K562 (cell line): ENCODE results near the gene ABHD5. TPM values are rescaled to one million over a fixed set of nuclear protein-coding genes. Genes with fewer than 3 reads are reported as not detected.

Experiments
- ATF3 ChIP-seq, 2 experiments: fragments of 450-650 bp in 1 of 2; sonication (generic) in 1 of 2; formaldehyde crosslinking in 1 of 2; IDR thresholded peaks in 1 of 2; conservative IDR thresholded peaks in 1 of 2; 2 replicates each; pipeline versions ENCODE4 v1.6.1 to v1.8.1; 2016 to 2023; ENCODE audit warnings: mild to moderate bottlenecking in 2 of 2, moderate library complexity in 2 of 2, inconsistent platforms in 1 of 2, missing genetic modification reagents in 1 of 2
- BRD9 ChIP-seq: fragments of 450-650 bp; IDR thresholded peaks from 2 replicates; pipeline ENCODE4 v1.6.1; 2018; ENCODE audit warnings: low read depth; ENCODE audit not compliant: partially characterized antibody
- CEBPG ChIP-seq, 3 experiments: fragments of 200-800 bp in 1 of 3; sonication (Bioruptor generic) in 1 of 3; sonication (generic) in 1 of 3; formaldehyde crosslinking in 1 of 3; IDR thresholded peaks in 2 of 3; conservative IDR thresholded peaks in 1 of 3; 2 replicates each; pipeline versions ENCODE4 v1.6.1 to v1.8.0; 2016 to 2022; ENCODE audit warnings: missing compliant biosample characterization in 2 of 3, missing genetic modification characterization in 2 of 3, mild to moderate bottlenecking in 1 of 3, missing genetic modification reagents in 1 of 3
- FOSL1 ChIP-seq: fragments of 200-800 bp; sonication (Bioruptor generic); conservative IDR thresholded peaks from 2 replicates; pipeline ENCODE4 v1.6.1; 2016; ENCODE audit warnings: missing genetic modification characterization, missing compliant biosample characterization
- FOXJ2 ChIP-seq: fragments of 200-800 bp; sonication (Bioruptor generic); IDR thresholded peaks from 2 replicates; pipeline ENCODE4 v1.6.1; 2016; ENCODE audit warnings: missing genetic modification characterization, missing compliant biosample characterization
- HIVEP1 ChIP-seq: fragments of 250-450 bp; sonication (Bioruptor Pico); IDR thresholded peaks from 2 replicates; pipeline ENCODE4 v1.4.0; 2020; ENCODE audit warnings: mild to moderate bottlenecking
- HMG20A ChIP-seq: fragments of 450-650 bp; formaldehyde crosslinking; conservative IDR thresholded peaks from 2 replicates; pipeline ENCODE4 v1.4.0; 2020; ENCODE audit warnings: mild to moderate bottlenecking, mixed read lengths
- JUNB ChIP-seq: fragments of 450-650 bp; formaldehyde crosslinking; conservative IDR thresholded peaks from 2 replicates; pipeline ENCODE4 v1.4.0; 2020; ENCODE audit warnings: mild to moderate bottlenecking
- KAT2B ChIP-seq: IDR thresholded peaks from one replicate; pipeline ENCODE4 v1.6.1; 2012; ENCODE audit warnings: low read depth, mild to moderate bottlenecking, control low read depth, inconsistent platforms, low read length, moderate library complexity
- KDM5B ChIP-seq: fragments of 200-600 bp; sonication (generic); IDR thresholded peaks from 2 replicates; pipeline ENCODE4 v1.6.1; 2012; ENCODE audit warnings: low read depth, mild to moderate bottlenecking, moderate library complexity, low read length, control low read depth, inconsistent platforms; ENCODE audit not compliant: insufficient replicate concordance
- LEF1 ChIP-seq: fragments of 450-650 bp; IDR thresholded peaks from 2 replicates; pipeline ENCODE4 v1.6.1; 2016; ENCODE audit warnings: mild to moderate bottlenecking
- MECOM ChIP-seq: fragments of 250-450 bp; sonication (Bioruptor Pico); IDR thresholded peaks from 2 replicates; pipeline ENCODE4 v1.8.0; 2022; ENCODE audit warnings: inconsistent platforms
- NCOA2 ChIP-seq, 2 experiments: fragments of 450-650 bp; IDR thresholded peaks; 2 replicates each; pipeline ENCODE4 v1.6.1; 2018; ENCODE audit warnings: mild to moderate bottlenecking in 2 of 2, moderate library complexity in 1 of 2; ENCODE audit not compliant: partially characterized antibody in 2 of 2
- RBM25 ChIP-seq: fragments of 200-400 bp; formaldehyde crosslinking; IDR thresholded peaks from 2 replicates; pipeline ENCODE4 v1.6.1; 2018; ENCODE audit warnings: low read length, low read depth, moderate library complexity; ENCODE audit not compliant: severe bottlenecking
- RHOXF2B ChIP-seq: fragments of 250-450 bp; sonication (Bioruptor Pico); conservative IDR thresholded peaks from 2 replicates; pipeline ENCODE4 v1.5.1; 2021
- RUNX1 ChIP-seq: sonication (generic); IDR thresholded peaks from 2 replicates; pipeline ENCODE4 v1.6.1; 2016; ENCODE audit warnings: antibody characterized with exemption, low read depth
- SMAD2 ChIP-seq: fragments of 150-350 bp; IDR thresholded peaks from 2 replicates; pipeline ENCODE4 v1.6.1; 2014; ENCODE audit warnings: low read depth, mild to moderate bottlenecking, low read length
- SRSF1 ChIP-seq: fragments of 200-400 bp; formaldehyde crosslinking; IDR thresholded peaks from 2 replicates; pipeline ENCODE4 v1.6.1; 2017; ENCODE audit warnings: mild to moderate bottlenecking, low read depth, low read length, moderate library complexity
- STAT5A ChIP-seq: IDR thresholded peaks from 2 replicates; pipeline ENCODE4 v1.6.1; 2012; ENCODE audit warnings: low read length, inconsistent platforms, borderline replicate concordance
- TCF3 ChIP-seq: sonication (generic); formaldehyde crosslinking; IDR thresholded peaks from 2 replicates; pipeline ENCODE4 v1.4.0; 2020; ENCODE audit warnings: mild to moderate bottlenecking, missing genetic modification reagents
- U2AF2 ChIP-seq: fragments of 200-400 bp; formaldehyde crosslinking; optimal IDR thresholded peaks from 2 replicates; pipeline ENCODE3; 2017; ENCODE audit warnings: low read depth, mild to moderate bottlenecking, low read length
- ZNF282 ChIP-seq: sonication (generic); formaldehyde crosslinking; IDR thresholded peaks from 2 replicates; pipeline ENCODE4 v1.8.1; 2023; ENCODE audit warnings: missing genetic modification reagents
- ZNF347 ChIP-seq: fragments of 450-650 bp; formaldehyde crosslinking; IDR thresholded peaks from 2 replicates; pipeline ENCODE4 v1.4.0; 2020; ENCODE audit warnings: low read depth, mild to moderate bottlenecking, moderate library complexity
- ZNF717 ChIP-seq: fragments of 250-450 bp; sonication (Bioruptor Pico); IDR thresholded peaks from 2 replicates; pipeline ENCODE4 v1.5.0; 2021
- polyA plus RNA-seq, 8 experiments: library from polyadenylated mRNA; depleted of rRNA in 4 of 8; stranded (reverse) in 5 of 8; unstranded in 3 of 8; fragments of >200 nt; fragmentation: Nextera tagmentation in 2 of 8; fragmentation: Illumina TruSeq in 1 of 8; extraction: Ambion mirVana in 2 of 8; extraction: Trizol in 1 of 8; gene quantifications; 2 replicates each; pipeline versions ENCODE4 v1.2.1 to v1.2.3, GENCODE V29; 2011 to 2014; ENCODE audit warnings: inconsistent platforms in 1 of 8, missing spikeins in 1 of 8
- total RNA-seq, 7 experiments: library from RNA; depleted of rRNA in 6 of 7; stranded (reverse); fragments of >200 nt in 6 of 7; fragmentation: Illumina TruSeq in 2 of 7; extraction: Trizol in 2 of 7; gene quantifications; 2 replicates each; pipeline versions ENCODE4 v1.2.1 to v1.2.3, GENCODE V29; 2011 to 2021; ENCODE audit warnings: low replicate concordance in 1 of 7
- TF ChIP-seq, protein P1 (sequence below): fragments of 200-800 bp; sonication (Bioruptor generic); IDR thresholded peaks from 2 replicates; pipeline ENCODE4 v1.6.1; 2017; ENCODE audit warnings: missing genetic modification characterization, missing compliant biosample characterization
- TF ChIP-seq, protein P2 (sequence below): IDR thresholded peaks from 2 replicates; pipeline ENCODE4 v1.6.1; 2011; ENCODE audit warnings: borderline replicate concordance, low read depth, mild to moderate bottlenecking, moderate library complexity, low read length; ENCODE audit not compliant: insufficient read depth, poor library complexity, severe bottlenecking

ABHD5 gene
- total and polyA plus RNA-seq, 9 of the 15 experiments (the other 6 are each of a cell fraction or from before 2014, with no cell fraction given) = 27.8 to 61.7 (median 39.9) TPM

DNA sequence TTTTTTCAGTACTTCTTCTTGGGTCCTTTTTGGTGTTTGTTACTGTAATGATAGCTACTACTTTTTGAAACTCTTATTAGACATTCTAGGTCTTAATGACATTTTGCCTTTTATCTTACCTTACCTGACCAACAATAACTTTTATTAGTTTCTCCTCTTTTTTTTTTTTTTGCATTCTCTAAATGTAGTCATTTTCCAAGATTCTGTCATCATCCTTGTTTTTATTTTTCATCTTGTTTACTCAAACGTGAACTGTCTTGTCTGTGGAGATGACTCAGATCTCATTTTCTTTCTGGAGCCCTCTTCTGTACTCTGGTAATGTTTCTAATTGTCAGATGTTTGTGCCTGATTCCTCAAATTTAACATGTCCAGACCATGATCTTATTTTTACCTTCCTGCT lies 2.9 kb downstream of the ABHD5 start (continued):
- TF ChIP-seq, protein P1, sequence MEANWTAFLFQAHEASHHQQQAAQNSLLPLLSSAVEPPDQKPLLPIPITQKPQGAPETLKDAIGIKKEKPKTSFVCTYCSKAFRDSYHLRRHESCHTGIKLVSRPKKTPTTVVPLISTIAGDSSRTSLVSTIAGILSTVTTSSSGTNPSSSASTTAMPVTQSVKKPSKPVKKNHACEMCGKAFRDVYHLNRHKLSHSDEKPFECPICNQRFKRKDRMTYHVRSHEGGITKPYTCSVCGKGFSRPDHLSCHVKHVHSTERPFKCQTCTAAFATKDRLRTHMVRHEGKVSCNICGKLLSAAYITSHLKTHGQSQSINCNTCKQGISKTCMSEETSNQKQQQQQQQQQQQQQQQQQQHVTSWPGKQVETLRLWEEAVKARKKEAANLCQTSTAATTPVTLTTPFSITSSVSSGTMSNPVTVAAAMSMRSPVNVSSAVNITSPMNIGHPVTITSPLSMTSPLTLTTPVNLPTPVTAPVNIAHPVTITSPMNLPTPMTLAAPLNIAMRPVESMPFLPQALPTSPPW = 0 out of 2 replicates have a peak, but pooled peaks have one; percentile 31
- TF ChIP-seq SMAD2 (no peak), ATF3 (IDR thresholded peaks at IDR 0.05) (peak; percentile 85), ATF3 (CRISPR knock-in tag; conservative IDR thresholded peaks at IDR 0.05) (no peak), KAT2B (no peak), FOXJ2 (tag) (no peak), FOSL1 (peak; percentile 61), HMG20A (CRISPR knock-in tag) (no peak), RBM25 (no peak), KDM5B (no peak), BRD9 (no peak), RUNX1 (no peak), MECOM (CRISPR knock-in tag) (0 out of 2 replicates have a peak, but pooled peaks have one; percentile 5), U2AF2 (no peak), ZNF282 (CRISPR knock-in tag) (no peak), TCF3 (CRISPR knock-in tag) (peak; percentile 26; the same call in 1 of the 2 replicates), NCOA2 (IDR thresholded peaks at IDR 0.05; ENCODE audit: partially characterized antibody in 2 of 2) (no peak), ZNF347 (CRISPR knock-in tag) (no peak), SRSF1 (no peak), RHOXF2B (no peak), ZNF717 (CRISPR knock-in tag) (no peak), LEF1 (peak; percentile 15; the same call in 1 of the 2 replicates), JUNB (CRISPR knock-in tag) (no peak), HIVEP1 (CRISPR knock-in tag) (no peak), STAT5A (no peak), CEBPG (CRISPR knock-in tag; IDR thresholded peaks at IDR 0.05) (no peak), CEBPG (tag; conservative IDR thresholded peaks at IDR 0.05 in 1 of 2, IDR thresholded peaks at IDR 0.05 in 1 of 2) (peak; percentile 64 to 88)
- TF ChIP-seq, protein P2, sequence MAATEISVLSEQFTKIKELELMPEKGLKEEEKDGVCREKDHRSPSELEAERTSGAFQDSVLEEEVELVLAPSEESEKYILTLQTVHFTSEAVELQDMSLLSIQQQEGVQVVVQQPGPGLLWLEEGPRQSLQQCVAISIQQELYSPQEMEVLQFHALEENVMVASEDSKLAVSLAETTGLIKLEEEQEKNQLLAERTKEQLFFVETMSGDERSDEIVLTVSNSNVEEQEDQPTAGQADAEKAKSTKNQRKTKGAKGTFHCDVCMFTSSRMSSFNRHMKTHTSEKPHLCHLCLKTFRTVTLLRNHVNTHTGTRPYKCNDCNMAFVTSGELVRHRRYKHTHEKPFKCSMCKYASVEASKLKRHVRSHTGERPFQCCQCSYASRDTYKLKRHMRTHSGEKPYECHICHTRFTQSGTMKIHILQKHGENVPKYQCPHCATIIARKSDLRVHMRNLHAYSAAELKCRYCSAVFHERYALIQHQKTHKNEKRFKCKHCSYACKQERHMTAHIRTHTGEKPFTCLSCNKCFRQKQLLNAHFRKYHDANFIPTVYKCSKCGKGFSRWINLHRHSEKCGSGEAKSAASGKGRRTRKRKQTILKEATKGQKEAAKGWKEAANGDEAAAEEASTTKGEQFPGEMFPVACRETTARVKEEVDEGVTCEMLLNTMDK = no peak
